ENCODE measurements around the gene OXGR1.

- TF ChIP-seq CTCF (conservative IDR thresholded peaks at IDR 0.05; ENCODE audit: low read depth, low read length) (no peak), POLR2A (IDR thresholded peaks at IDR 0.05; ENCODE audit: low read depth, low read length) (no peak)
These were observed 10.2 kb downstream of the OXGR1 start for GRCh38 chr13:96984051-96984508.
